GM12892 (cell line): ENCODE measurements around the gene GABRB2. TPM values are rescaled to one million over a fixed set of nuclear protein-coding genes. Genes with fewer than 3 reads are reported as not detected.

Experiments used
- DNase-seq: peaks from one replicate; pipeline ENCODE4 v3.0.0; 2011; ENCODE audit not compliant: insufficient read length
- FAIRE-seq: peaks from 2 replicates; lab custom pipeline; 2011; peaks lifted over from hg19 to GRCh38; lab: Jason Lieb, UNC
- POLR2A ChIP-seq: IDR thresholded peaks from 2 replicates; pipeline ENCODE4 v1.6.1; 2011; ENCODE audit warnings: low read depth, low read length, control low read depth
- POLR2AphosphoS5 ChIP-seq: IDR thresholded peaks from 2 replicates; pipeline ENCODE4 v1.6.1; 2011; ENCODE audit warnings: low read depth, low read length, control low read depth
- TAF1 ChIP-seq: IDR thresholded peaks from 2 replicates; pipeline ENCODE4 v1.6.1; 2011; ENCODE audit warnings: low read depth, mild to moderate bottlenecking, control low read depth, low read length, borderline replicate concordance
- polyA plus RNA-seq: library from polyadenylated mRNA; unstranded; fragments of >200 nt; gene quantifications from one replicate; pipeline ENCODE4 v1.2.1, GENCODE V29; 2012; ENCODE audit warnings: missing spikeins, inconsistent platforms; ENCODE audit not compliant: missing spikeins

GABRB2 gene
- 0.87 TPM for polyA plus RNA-seq

- DNase-seq (peak; percentile 26), FAIRE-seq (peak; percentile 81)
- no peak for TF ChIP-seq TAF1
- no peak for TF ChIP-seq POLR2A
- no peak for TF ChIP-seq POLR2AphosphoS5
Measured at GRCh38 chr5:161546470-161547301, at the start of gene GABRB2. Gene GABRB2, minus strand, starts transcription at chr5:161546725. Its CDS starts 82 bp downstream, at chr5:161546643.

DNA sequence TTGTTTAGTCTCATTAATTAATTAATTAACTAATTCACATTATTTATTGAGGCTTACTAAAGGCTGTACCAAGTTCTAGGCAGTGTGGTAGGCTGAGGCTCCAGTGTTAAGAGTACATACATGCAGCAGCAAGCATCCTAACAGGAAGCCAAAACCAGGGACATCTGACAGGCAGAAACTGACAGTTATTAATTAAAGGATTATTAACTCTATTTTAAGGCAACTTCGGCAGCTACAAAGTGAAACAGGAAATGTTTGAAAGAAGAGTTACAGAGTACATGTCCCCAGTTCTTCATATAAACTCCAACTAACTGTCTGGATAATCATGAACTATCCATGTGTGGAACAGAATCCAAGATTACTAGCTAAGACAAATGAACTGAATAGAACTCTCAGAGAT is 39.3 kb upstream of the GABRB2 start:
- no peak for DNase-seq
- TF ChIP-seq POLR2A, result no peak
- TF ChIP-seq TAF1, result no peak
- no peak for TF ChIP-seq POLR2AphosphoS5
- FAIRE-seq, result no peak

- DNase-seq (no peak), FAIRE-seq (no peak)
- TF ChIP-seq TAF1 (no peak), POLR2AphosphoS5 (no peak), POLR2A (no peak)
Measured at GRCh38 chr5:161580621-161581020, 34.1 kb upstream of the GABRB2 start.

DNA sequence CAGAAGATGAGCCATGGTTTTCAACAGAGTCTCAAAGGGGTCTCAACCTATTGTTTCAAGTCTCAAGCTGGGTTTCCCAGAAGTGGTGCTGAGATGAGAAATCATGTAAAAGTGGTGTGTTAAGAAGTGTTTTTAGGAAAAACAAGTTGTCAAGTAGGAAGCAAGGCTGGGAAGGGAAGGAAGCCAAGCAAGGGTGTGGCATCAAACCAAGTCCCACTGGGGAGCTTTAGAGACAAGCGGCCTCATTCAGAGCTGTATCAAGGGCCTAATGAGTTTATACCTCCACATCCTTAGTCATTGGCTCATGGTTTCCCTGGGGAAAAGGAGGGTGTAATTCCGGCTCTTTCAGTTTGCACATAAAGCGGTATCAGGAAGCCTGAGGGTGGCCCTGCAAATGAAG is 26.4 kb upstream of the GABRB2 start:
- TF ChIP-seq POLR2AphosphoS5 (no peak), POLR2A (no peak), TAF1 (no peak)
- DNase-seq (no peak), FAIRE-seq (no peak)

- no peak for TF ChIP-seq TAF1
- no peak for TF ChIP-seq POLR2AphosphoS5
- no peak for TF ChIP-seq POLR2A
- FAIRE-seq (no peak), DNase-seq (no peak)
Measured at GRCh38 chr5:161566081-161566480, 19.6 kb upstream of the GABRB2 start.

- no peak for DNase-seq
- FAIRE-seq, result no peak
- no peak for TF ChIP-seq TAF1
- TF ChIP-seq POLR2AphosphoS5, result no peak
- no peak for TF ChIP-seq POLR2A
Measured at GRCh38 chr5:161562446-161562845, 15.9 kb upstream of the GABRB2 start.

- FAIRE-seq (no peak), DNase-seq (no peak)
- no peak for TF ChIP-seq POLR2AphosphoS5
- no peak for TF ChIP-seq POLR2A
- TF ChIP-seq TAF1, result no peak
Measured at GRCh38 chr5:161549106-161549505, 2.6 kb upstream of the GABRB2 start.

GRCh38 chr5:161548487-161549094 is 2.1 kb upstream of the GABRB2 start:
- FAIRE-seq, result no peak
- no peak for TF ChIP-seq POLR2AphosphoS5
- no peak for TF ChIP-seq POLR2A
- TF ChIP-seq TAF1, result no peak
- DNase-seq, result no peak

- TF ChIP-seq TAF1 (no peak), POLR2A (no peak), POLR2AphosphoS5 (no peak)
- DNase-seq (peak; percentile 36), FAIRE-seq (peak; percentile 69)
Measured at GRCh38 chr5:161547738-161548486, 1.4 kb upstream of the GABRB2 start.

- FAIRE-seq, result peak; percentile 9
- DNase-seq, result no peak
Measured at GRCh38 chr5:161547406-161547737, 847 bp upstream of the GABRB2 start.

GRCh38 chr5:161546095-161546469 is 443 bp downstream of the GABRB2 start:
- no peak for DNase-seq
- no peak for FAIRE-seq
- TF ChIP-seq POLR2AphosphoS5 (no peak), POLR2A (no peak), TAF1 (no peak)

More at GRCh38 chr5:161547406-161547737, 847 bp upstream of the GABRB2 start:
- TF ChIP-seq TAF1 (no peak), POLR2AphosphoS5 (no peak), POLR2A (no peak)
